Choroid plexus epithelial cell (primary cell): ENCODE results near the gene SLC9A1.

Experiments used
- DNase-seq: peaks from one replicate; pipeline ENCODE4 v3.0.0-alpha.2; 2010; ENCODE audit warnings: low read depth
- H3K4me3 ChIP-seq: 2 replicates; pipeline ENCODE4 v1.5.1; 2011; ENCODE audit warnings: low read depth, mild to moderate bottlenecking, control low read depth, low read length, moderate library complexity
- TF ChIP-seq, protein P1 (sequence below): conservative IDR thresholded peaks from 2 replicates; pipeline ENCODE4 v1.5.1; 2011; ENCODE audit warnings: low read depth, mild to moderate bottlenecking, control low read depth, inconsistent platforms, low read length, moderate library complexity

SLC9A1 gene

DNA sequence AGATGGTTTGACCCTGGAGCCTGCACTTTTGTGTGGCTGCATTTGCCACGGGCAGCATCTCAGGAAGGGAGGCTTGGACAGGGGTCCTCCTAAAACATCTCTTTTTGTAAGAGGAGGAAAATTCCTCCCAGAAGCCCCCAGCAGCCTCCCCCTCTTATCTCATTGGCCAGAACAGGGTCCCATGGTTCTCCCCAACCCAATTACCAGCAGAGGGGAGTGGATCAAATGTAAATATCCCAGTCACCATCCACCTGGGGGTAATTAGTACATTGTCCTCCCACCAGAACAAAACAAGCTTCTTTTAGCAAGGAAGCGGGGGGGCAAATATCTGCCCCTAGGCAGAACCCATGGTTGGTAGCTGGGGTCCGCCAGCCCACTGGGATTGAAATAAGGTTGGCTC lies 97.5 kb downstream of the SLC9A1 start:
- H3K4me3 ChIP-seq, result no peak overlapping the region
- TF ChIP-seq, protein P1, sequence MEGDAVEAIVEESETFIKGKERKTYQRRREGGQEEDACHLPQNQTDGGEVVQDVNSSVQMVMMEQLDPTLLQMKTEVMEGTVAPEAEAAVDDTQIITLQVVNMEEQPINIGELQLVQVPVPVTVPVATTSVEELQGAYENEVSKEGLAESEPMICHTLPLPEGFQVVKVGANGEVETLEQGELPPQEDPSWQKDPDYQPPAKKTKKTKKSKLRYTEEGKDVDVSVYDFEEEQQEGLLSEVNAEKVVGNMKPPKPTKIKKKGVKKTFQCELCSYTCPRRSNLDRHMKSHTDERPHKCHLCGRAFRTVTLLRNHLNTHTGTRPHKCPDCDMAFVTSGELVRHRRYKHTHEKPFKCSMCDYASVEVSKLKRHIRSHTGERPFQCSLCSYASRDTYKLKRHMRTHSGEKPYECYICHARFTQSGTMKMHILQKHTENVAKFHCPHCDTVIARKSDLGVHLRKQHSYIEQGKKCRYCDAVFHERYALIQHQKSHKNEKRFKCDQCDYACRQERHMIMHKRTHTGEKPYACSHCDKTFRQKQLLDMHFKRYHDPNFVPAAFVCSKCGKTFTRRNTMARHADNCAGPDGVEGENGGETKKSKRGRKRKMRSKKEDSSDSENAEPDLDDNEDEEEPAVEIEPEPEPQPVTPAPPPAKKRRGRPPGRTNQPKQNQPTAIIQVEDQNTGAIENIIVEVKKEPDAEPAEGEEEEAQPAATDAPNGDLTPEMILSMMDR, result no peak
- DNase-seq, result no peak

DNA sequence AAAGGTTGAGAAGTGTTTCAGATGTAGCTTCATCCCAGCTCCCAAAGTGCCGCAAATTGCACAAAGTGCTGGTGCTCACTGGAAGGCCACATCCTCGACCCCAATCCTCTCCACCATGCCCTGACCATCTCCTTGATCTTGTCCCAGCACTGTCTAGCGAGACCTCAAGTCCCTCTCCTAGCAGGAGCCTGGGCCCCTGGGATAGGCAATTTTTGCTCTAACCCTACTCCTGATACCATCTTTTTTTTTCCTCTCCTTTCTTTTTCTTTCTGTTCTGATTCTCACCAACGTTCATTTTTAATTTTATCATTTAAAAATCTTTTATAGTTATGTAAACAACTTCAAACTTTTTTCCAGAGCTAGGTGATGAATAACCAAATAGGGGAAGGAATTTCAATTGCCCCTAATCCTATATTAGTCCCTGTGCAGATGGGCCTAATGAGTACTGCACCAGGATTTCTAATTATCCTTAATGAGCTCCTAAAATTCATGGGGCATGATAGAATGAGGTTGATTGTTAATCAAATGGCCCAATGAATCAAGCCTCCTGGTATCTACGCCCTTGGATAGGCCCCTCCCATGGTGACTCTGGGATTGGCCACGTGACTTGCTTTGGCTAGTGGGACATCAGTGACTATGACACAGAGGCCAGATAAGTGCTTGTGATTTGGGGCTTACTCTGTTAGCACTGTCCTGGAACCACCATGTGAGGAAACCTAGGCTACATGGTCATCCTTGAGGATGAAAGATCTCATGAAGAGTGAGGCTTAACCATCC lies 100.8 kb downstream of the SLC9A1 start:
- DNase-seq, result no peak
- H3K4me3 ChIP-seq, result no peak overlapping the region
- TF ChIP-seq, protein P1, result no peak

DNA sequence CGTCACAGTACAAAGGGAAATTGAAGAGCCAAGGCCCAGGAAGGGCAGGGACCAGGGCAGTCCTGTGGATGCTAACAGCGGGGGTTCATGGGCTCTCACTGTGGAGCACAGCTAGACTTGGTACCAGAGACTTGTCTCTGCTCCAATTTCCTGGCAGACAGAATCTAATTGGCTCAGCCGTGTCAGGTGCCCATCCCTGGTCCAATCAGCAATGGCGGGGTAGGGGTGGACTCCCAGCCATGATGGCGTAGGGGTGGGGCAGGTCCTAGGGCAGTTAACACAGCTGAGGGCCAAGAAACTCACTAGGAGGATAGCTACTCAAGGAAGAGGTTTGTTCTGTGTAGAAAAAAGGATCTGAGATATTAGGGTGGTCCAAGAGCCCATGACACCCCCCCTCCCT lies 102.4 kb downstream of the SLC9A1 start:
- TF ChIP-seq, protein P1, result no peak
- DNase-seq, result no peak
- H3K4me3 ChIP-seq, result no peak overlapping the region

DNA sequence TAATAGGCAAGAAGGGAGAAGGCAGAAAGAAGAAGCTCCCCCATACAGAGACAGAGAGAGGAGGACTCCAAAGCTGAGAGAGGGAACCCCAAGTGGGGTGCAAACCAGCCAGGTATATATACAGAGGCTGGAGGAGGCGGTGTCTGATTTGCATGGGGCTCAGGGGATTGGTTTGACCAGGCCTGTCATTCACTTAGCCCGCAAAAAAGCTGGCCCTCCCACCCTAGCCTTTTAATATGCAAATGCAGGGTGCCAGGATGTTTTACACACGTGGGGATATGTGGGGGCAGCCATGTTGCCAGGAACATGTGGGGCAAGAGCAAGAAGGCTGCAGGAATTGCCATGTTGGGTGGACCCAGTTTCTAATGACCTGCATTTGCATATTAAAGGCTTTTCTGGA lies 105.3 kb downstream of the SLC9A1 start:
- TF ChIP-seq, protein P1, result no peak
- no peak for DNase-seq
- no peak overlapping the region for H3K4me3 ChIP-seq

DNA sequence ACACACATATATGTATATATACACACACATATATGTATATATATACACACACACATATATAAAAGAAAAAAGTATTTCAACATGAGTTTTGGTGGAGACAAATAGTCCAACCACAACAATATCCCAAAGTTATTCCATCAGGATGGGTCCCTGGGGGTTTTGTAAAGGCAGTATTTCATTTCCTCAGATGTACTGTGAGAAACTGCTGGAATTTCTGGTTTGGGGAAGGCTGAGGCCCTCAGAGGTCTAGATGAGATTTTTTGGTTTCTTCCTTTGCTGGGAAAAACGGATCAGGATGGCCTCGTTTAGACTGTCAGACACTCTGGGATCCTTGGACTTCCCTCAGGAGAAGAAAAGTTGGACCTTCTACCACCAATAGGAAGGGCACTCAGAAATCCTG lies 105.8 kb downstream of the SLC9A1 start:
- TF ChIP-seq, protein P1, result no peak
- DNase-seq, result no peak
- no peak overlapping the region for H3K4me3 ChIP-seq
